ENCODE data around the gene LILRB5.
"Not testable (repeated sequence)": the region's sequence is repeated elsewhere in the genome, so short reads cannot be mapped to it uniquely, and the experiment has no call there.

LILRB5 gene

DNA sequence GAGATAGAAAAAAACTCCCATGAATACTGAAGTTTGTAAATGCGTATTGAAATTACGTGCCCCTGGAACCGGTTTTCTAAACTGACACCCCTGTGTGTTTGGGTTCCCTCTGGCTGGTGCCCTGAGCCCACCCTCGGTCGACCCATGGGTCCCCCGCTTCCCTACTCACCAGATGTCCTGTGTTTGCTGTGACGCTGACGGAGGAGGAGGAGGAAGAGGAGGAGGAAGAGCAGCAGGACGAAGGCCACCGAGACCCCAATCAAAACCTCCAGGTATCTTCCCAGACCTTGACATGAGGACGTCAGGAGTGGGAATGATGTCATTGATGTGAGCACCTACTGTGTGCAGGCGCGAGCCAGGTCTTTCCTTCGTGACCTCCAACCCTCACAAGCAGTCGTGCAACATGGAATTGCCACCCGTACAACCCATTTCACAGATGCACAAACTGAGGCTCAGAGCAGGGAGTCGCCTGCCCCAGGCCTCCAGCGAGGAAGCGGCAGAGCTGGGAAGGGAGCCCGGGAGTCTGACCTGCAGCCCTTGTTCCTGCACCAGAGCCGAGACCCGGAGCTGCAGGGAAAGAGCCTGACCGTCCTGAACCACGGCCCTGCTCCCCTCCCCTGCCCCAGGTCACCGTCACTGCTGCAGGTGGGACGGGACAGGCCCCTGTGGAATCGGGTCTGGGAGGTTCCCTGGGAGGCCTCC, 38.0 kb downstream of the LILRB5 start:
- Histone ChIP-seq H3K9me3 (ENCODE audit: control insufficient read depth, low read length) (no peaks in the 10 kb centered on the region), H3K4me3 (ENCODE audit: low read depth, low read length) (no peak overlapping the region), H2AFZ (no peak overlapping the region), H3K4me1 (no peaks in the 10 kb centered on the region), H3K27me3 (ENCODE audit: control insufficient read depth, insufficient read depth, low read length) (no peaks in the 10 kb centered on the region), H3K9ac (no peak overlapping the region), H3K79me2 (no peaks in the 10 kb centered on the region), H3K4me2 (ENCODE audit: low read length) (no peak overlapping the region), H3K27ac (no peak overlapping the region), H3K36me3 (ENCODE audit: control insufficient read depth, insufficient read depth, low read length) (no peaks in the 10 kb centered on the region)
- no peak for TF ChIP-seq CTCF (IDR thresholded peaks at IDR 0.05)

GRCh38 chr19:54218259-54218658, 38.8 kb downstream of the LILRB5 start:
- no peak for TF ChIP-seq CTCF (IDR thresholded peaks at IDR 0.05)
- no peak overlapping the region for H3K9ac ChIP-seq
- no peak overlapping the region for H3K4me3 ChIP-seq (ENCODE audit: low read depth, low read length)
- H3K36me3 ChIP-seq (ENCODE audit: control insufficient read depth, insufficient read depth, low read length): no peaks in the 10 kb centered on the region
- H3K27me3 ChIP-seq (ENCODE audit: control insufficient read depth, insufficient read depth, low read length): no peaks in the 10 kb centered on the region
- no peak overlapping the region for H3K4me2 ChIP-seq (ENCODE audit: low read length)
- H3K9me3 ChIP-seq (ENCODE audit: control insufficient read depth, low read length): no peaks in the 10 kb centered on the region
- H3K4me1 ChIP-seq: no peaks in the 10 kb centered on the region
- H2AFZ ChIP-seq: no peak overlapping the region
- no peaks in the 10 kb centered on the region for H3K79me2 ChIP-seq
- no peak overlapping the region for H3K27ac ChIP-seq

DNA sequence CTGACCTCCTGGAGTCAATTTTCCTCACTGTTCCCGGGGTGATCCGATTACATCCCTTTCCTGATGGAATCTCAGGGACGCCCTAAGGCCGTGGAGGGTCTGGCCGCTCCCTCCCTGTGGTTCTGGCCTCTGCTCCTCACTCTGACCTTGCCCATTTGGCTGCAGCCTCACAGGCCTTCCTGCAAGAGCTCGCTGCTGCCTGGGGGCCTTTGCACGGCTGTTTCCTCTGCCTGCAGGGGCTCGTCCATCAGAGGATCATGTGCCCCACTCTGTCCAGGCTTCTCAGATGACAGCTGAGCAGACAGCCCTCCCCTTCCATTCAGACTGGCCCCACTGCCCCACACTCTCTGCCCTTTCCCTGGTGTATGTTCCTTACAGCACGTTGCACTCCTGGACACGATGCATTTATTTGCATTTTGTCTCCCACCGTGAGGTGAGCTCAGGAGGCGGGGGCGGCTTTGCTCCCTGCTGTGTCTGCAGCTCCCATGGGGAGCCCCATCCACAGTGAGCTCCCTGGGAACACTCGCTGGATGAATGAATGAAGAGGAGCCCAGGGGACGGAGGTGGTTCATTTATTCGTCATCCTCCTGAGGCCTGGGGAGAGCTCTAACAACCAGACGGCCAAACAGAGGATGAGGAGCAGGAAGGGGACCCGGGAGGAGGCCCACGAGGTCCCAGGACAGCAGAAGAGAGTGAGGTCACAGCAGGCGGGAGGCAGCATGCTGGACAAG, 39.4 kb downstream of the LILRB5 start:
- H2AFZ ChIP-seq: not testable (repeated sequence)

DNA sequence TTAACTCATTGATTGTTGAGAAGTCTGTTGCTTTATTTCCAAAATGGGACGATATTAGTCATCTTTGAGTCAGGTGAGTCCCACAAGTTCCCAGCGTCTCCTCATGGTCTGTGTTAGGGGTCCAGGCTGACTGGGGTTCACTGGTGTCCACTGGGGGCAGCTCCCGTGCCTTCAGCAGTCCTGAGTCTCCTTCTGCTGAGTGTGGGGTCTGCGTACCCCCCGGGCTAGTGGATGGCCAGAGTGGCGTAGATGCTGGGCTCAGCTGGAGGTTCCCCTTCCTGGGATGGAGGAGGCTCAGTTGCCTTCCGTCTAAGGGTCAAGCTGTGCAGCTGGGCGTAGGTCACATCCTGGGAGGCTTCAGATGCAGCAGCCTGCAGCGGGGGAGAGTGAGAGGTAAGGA, 40.2 kb downstream of the LILRB5 start:
- no peaks in the 10 kb centered on the region for H3K79me2 ChIP-seq
- H3K4me2 ChIP-seq (ENCODE audit: low read length): no peak overlapping the region
- no peak overlapping the region for H3K27ac ChIP-seq
- no peaks in the 10 kb centered on the region for H3K36me3 ChIP-seq (ENCODE audit: control insufficient read depth, insufficient read depth, low read length)
- no peak for TF ChIP-seq CTCF (IDR thresholded peaks at IDR 0.05)
- no peak overlapping the region for H3K4me3 ChIP-seq (ENCODE audit: low read depth, low read length)
- H3K4me1 ChIP-seq: no peaks in the 10 kb centered on the region
- H3K9me3 ChIP-seq (ENCODE audit: control insufficient read depth, low read length): no peaks in the 10 kb centered on the region
- no peak overlapping the region for H3K9ac ChIP-seq
- no peak overlapping the region for H2AFZ ChIP-seq
- H3K27me3 ChIP-seq (ENCODE audit: control insufficient read depth, insufficient read depth, low read length): no peaks in the 10 kb centered on the region

More for the DNA sequence above, 39.4 kb downstream of the LILRB5 start:
- H3K9me3 ChIP-seq (ENCODE audit: control insufficient read depth, low read length); H3K4me2 ChIP-seq (ENCODE audit: low read length); H3K27ac ChIP-seq; H3K79me2 ChIP-seq; H3K4me1 ChIP-seq; H3K4me3 ChIP-seq (ENCODE audit: low read depth, low read length); H3K27me3 ChIP-seq (ENCODE audit: control insufficient read depth, insufficient read depth, low read length); H3K36me3 ChIP-seq (ENCODE audit: control insufficient read depth, insufficient read depth, low read length); H3K9ac ChIP-seq: not testable (repeated sequence)

DNA sequence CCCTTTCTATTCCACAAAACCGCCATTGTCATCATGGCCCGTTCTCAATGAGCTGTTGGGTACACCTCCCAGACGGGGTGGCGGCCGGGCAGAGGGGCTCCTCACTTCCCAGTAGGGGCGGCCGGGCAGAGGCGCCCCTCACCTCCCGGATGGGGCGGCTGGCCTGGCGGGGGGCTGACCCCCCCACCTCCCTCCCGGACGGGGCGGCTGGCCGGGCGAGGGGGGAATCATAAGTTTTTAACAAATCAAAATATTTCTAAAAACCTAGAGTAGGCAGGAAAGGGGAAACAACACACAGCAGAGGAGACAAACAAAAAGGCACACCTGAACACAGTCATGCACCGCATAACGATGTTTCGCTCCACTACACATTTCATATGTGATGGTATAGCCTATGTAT, 42.3 kb downstream of the LILRB5 start:
- not testable (repeated sequence) for H3K27me3 ChIP-seq (ENCODE audit: control insufficient read depth, insufficient read depth, low read length); H3K9me3 ChIP-seq (ENCODE audit: control insufficient read depth, low read length); H3K79me2 ChIP-seq; H2AFZ ChIP-seq; H3K36me3 ChIP-seq (ENCODE audit: control insufficient read depth, insufficient read depth, low read length); H3K27ac ChIP-seq; H3K4me1 ChIP-seq; H3K4me3 ChIP-seq (ENCODE audit: low read depth, low read length); H3K9ac ChIP-seq; H3K4me2 ChIP-seq (ENCODE audit: low read length)

DNA sequence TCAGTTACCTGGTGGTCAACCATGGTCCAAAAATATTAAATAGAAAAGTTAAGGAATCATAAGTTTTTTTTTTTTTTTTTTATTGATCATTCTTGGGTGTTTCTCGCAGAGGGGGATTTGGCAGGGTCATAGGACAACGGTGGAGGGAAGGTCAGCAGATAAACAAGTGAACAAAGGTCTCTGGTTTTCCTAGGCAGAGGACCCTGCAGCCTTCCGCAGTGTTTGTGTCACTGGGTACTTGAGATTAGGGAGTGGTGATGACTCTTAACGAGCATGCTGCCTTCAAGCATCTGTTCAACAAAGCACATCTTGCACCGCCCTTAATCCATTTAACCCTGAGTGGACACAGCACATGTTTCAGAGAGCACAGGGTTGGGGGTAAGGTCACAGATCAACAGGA, 42.9 kb downstream of the LILRB5 start:
- H3K36me3 ChIP-seq (ENCODE audit: control insufficient read depth, insufficient read depth, low read length); H2AFZ ChIP-seq; H3K4me2 ChIP-seq (ENCODE audit: low read length); H3K4me3 ChIP-seq (ENCODE audit: low read depth, low read length); H3K9me3 ChIP-seq (ENCODE audit: control insufficient read depth, low read length); H3K27ac ChIP-seq; H3K4me1 ChIP-seq; H3K9ac ChIP-seq; H3K27me3 ChIP-seq (ENCODE audit: control insufficient read depth, insufficient read depth, low read length); H3K79me2 ChIP-seq: not testable (repeated sequence)
